Lung (tissue), 12 donors: Measurements from ENCODE around the gene ZNF728. TPM values are rescaled to one million over a fixed set of nuclear protein-coding genes. Genes with fewer than 3 reads are reported as not detected.
"Not testable (repeated sequence)": the region's sequence is repeated elsewhere in the genome, so short reads cannot be mapped to it uniquely, and the experiment has no call there.

ENCODE experiments used
- ATAC-seq: fragments of 200-7000 bp; cut with Tn5 transposase; one replicate; pipeline ENCODE4 v1.9.1; 2020; ENCODE audit warnings: moderate number of reproducible peaks; ENCODE audit not compliant: insufficient read depth, low FRiP score
- DNase-seq, 3 donors: peaks; one replicate each; pipeline ENCODE4 v3.0.0-alpha.2; 2013 to 2017
- H3K27ac ChIP-seq, 2 donors: one replicate each; pipeline ENCODE4 v1.5.1; 2013; ENCODE audit warnings: mild to moderate bottlenecking in 2 of 2, moderate library complexity in 2 of 2, control low read depth in 1 of 2, inconsistent platforms in 1 of 2, low read depth in 1 of 2, low read length in 1 of 2
- H3K27me3 ChIP-seq, 3 donors: one replicate each; pipeline ENCODE4 v1.5.1; 2013; ENCODE audit warnings: low read length in 2 of 3; ENCODE audit not compliant: control insufficient read depth in 3 of 3, insufficient read depth in 3 of 3
- H3K36me3 ChIP-seq, 4 donors: one replicate each; pipeline ENCODE4 v1.5.1; 2013; ENCODE audit warnings: low read length in 4 of 4, mild to moderate bottlenecking in 1 of 4, moderate library complexity in 1 of 4; ENCODE audit not compliant: control insufficient read depth in 4 of 4, insufficient read depth in 4 of 4
- H3K4me1 ChIP-seq, 5 donors: one replicate each; pipeline ENCODE4 v1.5.1; 2013; ENCODE audit warnings: low read length in 5 of 5, mild to moderate bottlenecking in 2 of 5, moderate library complexity in 1 of 5; ENCODE audit not compliant: control insufficient read depth in 5 of 5, insufficient read depth in 5 of 5
- H3K4me3 ChIP-seq: one replicate; pipeline ENCODE4 v1.5.1; 2013; ENCODE audit warnings: mild to moderate bottlenecking, control low read depth, moderate library complexity
- H3K9ac ChIP-seq, 2 donors: one replicate each; pipeline ENCODE4 v1.5.1; 2013; ENCODE audit warnings: low read length in 2 of 2, control low read depth in 1 of 2; ENCODE audit not compliant: insufficient read depth in 1 of 2
- H3K9me3 ChIP-seq, 4 donors: one replicate each; pipeline ENCODE4 v1.5.1; 2013; ENCODE audit warnings: low read length in 3 of 4, mild to moderate bottlenecking in 1 of 4, moderate library complexity in 1 of 4; ENCODE audit not compliant: control insufficient read depth in 4 of 4, insufficient read depth in 3 of 4
- CTCF ChIP-seq: IDR thresholded peaks from 2 replicates; pipeline ENCODE4 v1.5.1; 2012; ENCODE audit warnings: mild to moderate bottlenecking; ENCODE audit errors: control extremely low read depth, extremely low read depth
- WGBS, 2 donors: extraction: QIAGEN DNeasy Blood & Tissue Kit; methylation state at CpG; one replicate each; pipeline ENCODE4 v1.1.7; 2013; 5-methylcytosine and 5-hydroxymethylcytosine counted together
- polyA plus RNA-seq, 2 donors: library from polyadenylated mRNA; stranded (reverse); fragments of 200-250 nt; gene quantifications; one replicate each; pipeline ENCODE4 v1.2.1, GENCODE V29; 2013
- total RNA-seq, 2 donors: library from RNA; depleted of rRNA in 1 of 2; stranded (reverse); fragments of >200 nt in 1 of 2; gene quantifications; one replicate each; pipeline ENCODE4 v1.2.1, GENCODE V29; 2014 to 2021
- donor health status: control.
- donor health status: control.
- donor health status: Bipolar disorder and iron deficiency.
- donor health status: healthy.
- donor health status: DM: yes; HTN: yes; CAD: no.

ZNF728 gene
- total and polyA plus RNA-seq, 4 donors: 0.01 to 0.61 TPM; not detected in 2

- Histone ChIP-seq H3K27ac (no peak overlapping the region), H3K4me1 (no peaks in the 10 kb centered on the region), H3K9me3 (peaks cover 2 to 42% (median 18%) of the 10 kb centered on the region in 4 donors), H3K9ac (no peak overlapping the region), H3K4me3 (no peak overlapping the region), H3K27me3 (no peaks in the 10 kb centered on the region), H3K36me3 (peaks cover 0 to 21% (median 0%) of the 10 kb centered on the region in 4 donors)
- 89 to 93% methylated on average over 2 of the region's 2 CpGs for WGBS, 2 donors
- ATAC-seq: no peak
- DNase-seq: no peak
- TF ChIP-seq CTCF: no peak
Measured at GRCh38 chr19:22976248-22976647, 26.7 kb downstream of the ZNF728 start.

DNA sequence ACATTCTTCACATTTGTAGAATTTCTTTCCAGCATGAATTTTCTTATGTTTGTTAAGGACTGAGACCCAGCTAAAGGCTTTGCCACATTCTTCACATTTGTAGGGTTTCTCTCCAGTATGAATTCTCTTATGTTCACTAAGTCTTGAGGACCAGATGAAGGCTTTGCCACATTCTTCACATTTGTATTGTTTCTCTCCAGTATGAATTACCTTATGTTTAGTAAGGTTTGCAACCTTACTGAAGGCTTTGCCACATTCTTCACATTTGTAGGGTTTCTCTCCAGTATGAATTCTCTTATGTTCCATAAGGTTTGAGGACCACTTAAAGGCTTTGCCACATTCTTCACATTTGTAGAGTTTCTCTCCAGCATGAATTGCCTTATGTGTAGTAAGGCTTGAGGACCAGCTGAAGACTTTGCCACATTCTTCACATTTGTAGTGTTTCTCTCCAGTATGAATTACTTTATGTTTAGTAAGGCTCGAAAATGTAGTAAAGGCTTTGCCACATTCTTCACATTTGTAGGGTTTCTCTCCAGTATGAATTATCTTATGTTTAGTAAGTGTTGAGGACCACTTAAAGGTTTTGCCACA lies 27.3 kb downstream of the ZNF728 start:
- H3K4me1 ChIP-seq, DNase-seq, ATAC-seq, H3K9ac ChIP-seq, H3K27me3 ChIP-seq, H3K27ac ChIP-seq, H3K4me3 ChIP-seq: not testable (repeated sequence)
- peaks cover 0 to 21% (median 0%) of the 10 kb centered on the region in 4 donors for H3K36me3 ChIP-seq
- H3K9me3 ChIP-seq: peaks cover 2 to 38% (median 19%) of the 10 kb centered on the region in 4 donors
- WGBS, 2 donors: 65 to 79% methylated on average over 1 of the region's 1 CpG

DNA sequence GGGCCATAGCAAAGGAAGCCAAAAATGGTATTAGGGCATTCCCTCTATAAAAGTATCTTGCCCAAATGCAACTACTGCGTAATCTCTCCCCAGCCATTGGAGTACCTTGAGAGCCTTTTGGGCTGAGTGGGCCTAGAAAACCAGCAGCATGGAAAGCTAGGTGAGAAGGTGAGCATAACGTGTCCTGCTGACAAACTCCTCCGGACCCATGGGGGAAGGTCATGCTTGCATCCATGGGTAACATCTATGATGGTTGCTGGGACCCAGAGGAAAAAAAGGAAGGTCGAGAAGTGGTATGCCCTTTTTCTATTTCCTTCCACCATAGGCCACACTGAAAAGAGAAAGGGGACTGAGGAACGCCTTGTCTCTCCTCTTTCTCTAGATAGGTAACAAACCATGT lies 57.4 kb downstream of the ZNF728 start:
- H3K27ac ChIP-seq: no peak overlapping the region
- H3K9me3 ChIP-seq: peaks cover 4 to 31% (median 16%) of the 10 kb centered on the region in 4 donors
- ATAC-seq (no peak), DNase-seq (peak in 1 of 3 donors; percentile 36)
- no peak for TF ChIP-seq CTCF
- 55 to 63% methylated on average over 5 of the region's 5 CpGs for WGBS, 2 donors
- H3K27me3 ChIP-seq: no peaks in the 10 kb centered on the region
- no peaks in the 10 kb centered on the region for H3K36me3 ChIP-seq
- no peak overlapping the region for H3K9ac ChIP-seq
- H3K4me3 ChIP-seq: no peak overlapping the region
- H3K4me1 ChIP-seq: no peaks in the 10 kb centered on the region

- peaks cover 0 to 22% (median 7%) of the 10 kb centered on the region in 4 donors for H3K9me3 ChIP-seq
- TF ChIP-seq CTCF: no peak
- ATAC-seq (no peak), DNase-seq (no peak)
- H3K9ac ChIP-seq: no peak overlapping the region
- H3K4me3 ChIP-seq: no peak overlapping the region
- H3K27me3 ChIP-seq: no peaks in the 10 kb centered on the region
- H3K36me3 ChIP-seq: no peaks in the 10 kb centered on the region
- no peaks in the 10 kb centered on the region for H3K4me1 ChIP-seq
- 87 to 92% methylated on average over 2 of the region's 2 CpGs for WGBS, 2 donors
- no peak overlapping the region for H3K27ac ChIP-seq
Measured at GRCh38 chr19:22935151-22935550, 67.8 kb downstream of the ZNF728 start.

DNA sequence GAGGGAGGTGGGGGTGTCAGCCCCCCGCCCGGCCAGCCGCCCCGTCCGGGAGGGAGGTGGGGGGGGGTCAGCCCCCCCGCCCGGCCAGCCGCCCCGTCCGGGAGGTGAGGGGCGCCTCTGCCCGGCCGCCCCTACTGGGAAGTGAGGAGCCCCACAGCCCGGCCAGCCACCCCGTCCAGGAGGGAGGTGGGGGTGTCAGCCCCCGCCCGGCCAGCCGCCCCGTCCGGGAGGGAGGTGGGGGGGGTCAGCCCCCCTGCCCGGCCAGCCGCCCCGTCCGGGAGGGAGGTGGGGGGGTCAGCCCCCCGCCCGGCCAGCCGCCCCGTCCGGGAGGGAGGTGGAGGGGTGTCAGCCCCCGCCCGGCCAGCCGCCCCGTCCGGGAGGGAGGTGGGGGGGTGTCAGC lies 75.4 kb downstream of the ZNF728 start:
- H3K27ac ChIP-seq, DNase-seq, H3K4me3 ChIP-seq, H3K4me1 ChIP-seq, H3K27me3 ChIP-seq, ATAC-seq, H3K9ac ChIP-seq, H3K36me3 ChIP-seq: not testable (repeated sequence)
- H3K9me3 ChIP-seq: peaks cover 0 to 33% (median 7%) of the 10 kb centered on the region in 4 donors
- 94 to 98% methylated on average over 8 to 28 of the region's 34 CpGs for WGBS, 2 donors

DNA sequence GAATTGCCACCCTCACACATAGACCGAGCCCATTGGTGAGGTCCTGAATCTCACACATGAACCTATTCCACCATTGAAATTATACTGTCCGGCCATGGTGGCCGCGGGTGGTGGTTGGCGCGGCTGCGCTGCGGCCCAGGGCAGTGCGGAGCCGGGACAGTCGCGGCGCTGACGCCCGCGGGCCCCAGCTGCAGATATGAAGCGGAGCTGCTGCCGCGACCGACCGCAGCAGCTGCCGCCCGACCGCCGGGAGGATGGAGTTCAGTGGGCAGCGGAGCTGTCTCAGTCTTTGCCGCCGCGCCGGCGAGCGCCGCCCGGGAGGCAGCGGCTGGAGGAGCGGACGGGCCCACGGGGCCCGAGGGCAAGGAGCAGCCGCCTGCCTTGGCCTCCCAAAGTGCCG lies 77.8 kb downstream of the ZNF728 start:
- H3K9me3 ChIP-seq: peaks cover 0 to 33% (median 6%) of the 10 kb centered on the region in 4 donors
- not testable (repeated sequence) for ATAC-seq, H3K27ac ChIP-seq, H3K4me1 ChIP-seq, H3K27me3 ChIP-seq, H3K9ac ChIP-seq, DNase-seq, H3K4me3 ChIP-seq, H3K36me3 ChIP-seq
- WGBS, 2 donors: 96 to 97% methylated on average over 32 to 41 of the region's 41 CpGs
